ENCODE data around the gene NEK4. TPM values are rescaled to one million over a fixed set of nuclear protein-coding genes. Genes with fewer than 3 reads are reported as not detected.

Gene NEK4
- total and polyA plus RNA-seq, 10 of the 15 experiments (the other 5 are each of a cell fraction or from before 2014, with no cell fraction given) = 7.0 to 29.1 (median 16.4) TPM

DNA sequence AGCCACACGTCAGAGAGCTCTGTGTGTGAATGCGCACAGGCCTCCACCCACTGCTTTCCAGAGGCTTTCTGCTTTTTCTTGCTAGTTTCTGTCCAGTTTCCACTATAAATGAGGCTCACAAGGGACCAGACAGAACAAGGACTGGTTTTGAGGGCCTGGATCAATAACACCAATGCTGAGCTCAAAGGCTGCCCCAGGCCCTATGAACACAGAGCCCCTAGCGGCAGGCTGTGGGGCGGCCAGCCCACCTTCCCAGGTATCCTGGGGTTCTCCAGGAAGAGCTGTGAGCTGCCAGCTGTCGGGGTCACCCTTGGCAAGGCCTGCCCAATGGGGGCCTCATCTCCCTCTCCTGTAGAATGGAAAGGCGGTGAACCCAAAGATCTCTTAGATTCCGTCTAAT, 21.7 kb upstream of the NEK4 start:
- FAIRE-seq (no peak), ATAC-seq (no peak), DNase-seq (ENCODE audit: low read depth, low spot score) (no peak)
- intact Hi-C loops (cut with micrococcal nuclease; ENCODE audit: unreplicated experiment) (no loop called here), in situ Hi-C loops (cut with MboI) (no loop called here)
- Histone ChIP-seq H3K79me2 (ENCODE audit: control insufficient read depth, insufficient read depth, low read length) (no peaks in the 10 kb centered on the region), H3K36me3 (ENCODE audit: control insufficient read depth in 2 of 2, insufficient read depth in 2 of 2, low read length in 1 of 2) (no peaks in the 10 kb centered on the region), H3K4me1 (ENCODE audit: control insufficient read depth, insufficient read depth, low read length) (no peaks in the 10 kb centered on the region), H4K20me1 (ENCODE audit: control insufficient read depth, insufficient read depth) (no peaks in the 10 kb centered on the region), H3K27me3 (replicated peaks in 1 of 2; ENCODE audit: control insufficient read depth in 2 of 2, insufficient read depth in 2 of 2, low read length in 1 of 2) (no peaks in the 10 kb centered on the region; a peak in 1 of 4 replicates), H2AFZ (ENCODE audit: control insufficient read depth, low read depth, low read length) (no peak overlapping the region), H3K4me2 (ENCODE audit: control insufficient read depth, insufficient read depth) (no peak overlapping the region), H3K9me3 (replicated peaks; ENCODE audit: control insufficient read depth, insufficient read depth, low read length) (no peaks in the 10 kb centered on the region), H3K9ac (ENCODE audit: control insufficient read depth, insufficient read depth, low read length) (no peak overlapping the region), H3K27ac (ENCODE audit: control insufficient read depth, insufficient read depth) (no peak overlapping the region), H3K4me3 (no peak overlapping the region)
- POLR2A ChIA-PET = interaction anchor here (0.8 kb wide), 1 partner anchor 12 kb away, joined by 3 read pairs; no protein-coding TSS in a partner anchor
- 41% methylated on average over 7 of the region's 7 CpGs for WGBS (ENCODE audit: insufficient coverage, insufficient replicate concordance, low lambda C conversion rate, missing lambda C conversion rate)
- TF ChIP-seq ZNF622 (IDR thresholded peaks at IDR 0.05) = no peak
- TF ChIP-seq, protein P1, sequence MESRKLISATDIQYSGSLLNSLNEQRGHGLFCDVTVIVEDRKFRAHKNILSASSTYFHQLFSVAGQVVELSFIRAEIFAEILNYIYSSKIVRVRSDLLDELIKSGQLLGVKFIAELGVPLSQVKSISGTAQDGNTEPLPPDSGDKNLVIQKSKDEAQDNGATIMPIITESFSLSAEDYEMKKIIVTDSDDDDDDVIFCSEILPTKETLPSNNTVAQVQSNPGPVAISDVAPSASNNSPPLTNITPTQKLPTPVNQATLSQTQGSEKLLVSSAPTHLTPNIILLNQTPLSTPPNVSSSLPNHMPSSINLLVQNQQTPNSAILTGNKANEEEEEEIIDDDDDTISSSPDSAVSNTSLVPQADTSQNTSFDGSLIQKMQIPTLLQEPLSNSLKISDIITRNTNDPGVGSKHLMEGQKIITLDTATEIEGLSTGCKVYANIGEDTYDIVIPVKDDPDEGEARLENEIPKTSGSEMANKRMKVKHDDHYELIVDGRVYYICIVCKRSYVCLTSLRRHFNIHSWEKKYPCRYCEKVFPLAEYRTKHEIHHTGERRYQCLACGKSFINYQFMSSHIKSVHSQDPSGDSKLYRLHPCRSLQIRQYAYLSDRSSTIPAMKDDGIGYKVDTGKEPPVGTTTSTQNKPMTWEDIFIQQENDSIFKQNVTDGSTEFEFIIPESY (IDR thresholded peaks at IDR 0.05) = no peak
- no peak for TF ChIP-seq MYB (IDR thresholded peaks at IDR 0.05; ENCODE audit: borderline replicate concordance, low read depth, low read length)
- no peak for TF ChIP-seq CBFB (IDR thresholded peaks at IDR 0.05; ENCODE audit: low read depth)
- BruUV-seq (replicated peaks) = no TSS peak
- SMC1A ChIA-PET (ENCODE audit: uncharacterized antibody, unreplicated experiment) = interaction anchor here (1.1 kb wide), 1 partner anchor 134 kb away, joined by 3 read pairs; no protein-coding TSS in a partner anchor
- CTCF ChIA-PET = interaction anchor here (1.0 to 1.1 kb wide), 2 partner anchors 13 to 28 kb away, joined by 4 to 6 read pairs; no protein-coding TSS in a partner anchor
- RAD21 ChIA-PET (ENCODE audit: unreplicated experiment) = no interaction called here

DNA sequence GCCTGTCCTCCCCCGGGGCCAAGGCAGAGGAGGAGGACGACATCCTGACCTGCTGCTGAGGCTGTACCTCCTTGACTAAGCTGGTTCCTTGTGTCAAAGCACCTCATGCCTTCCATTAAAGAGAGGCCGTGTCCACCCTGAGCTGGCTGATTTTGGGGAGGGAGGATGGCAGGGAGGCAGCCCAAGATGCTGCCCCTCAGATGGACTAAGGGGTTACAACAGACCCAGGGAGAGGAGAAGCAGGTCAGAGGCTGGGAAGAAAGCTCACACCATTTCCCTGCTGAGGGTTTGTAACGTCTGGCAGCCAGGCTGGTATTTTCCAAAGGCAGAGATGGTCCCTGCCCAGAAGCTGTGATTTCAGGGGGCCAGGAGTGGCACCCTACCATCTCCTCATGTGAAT, 21.2 kb upstream of the NEK4 start:
- DNase-seq (ENCODE audit: low read depth, low spot score) (no peak), ATAC-seq (no peak), FAIRE-seq (no peak)
- intact Hi-C loops (cut with micrococcal nuclease; ENCODE audit: unreplicated experiment) = no loop called here
- Histone ChIP-seq H3K4me3 (no peak overlapping the region), H3K9me3 (replicated peaks; ENCODE audit: control insufficient read depth, insufficient read depth, low read length) (no peaks in the 10 kb centered on the region), H3K79me2 (ENCODE audit: control insufficient read depth, insufficient read depth, low read length) (no peaks in the 10 kb centered on the region), H3K27ac (ENCODE audit: control insufficient read depth, insufficient read depth) (no peak overlapping the region), H3K4me1 (ENCODE audit: control insufficient read depth, insufficient read depth, low read length) (no peaks in the 10 kb centered on the region), H3K27me3 (replicated peaks in 1 of 2; ENCODE audit: control insufficient read depth in 2 of 2, insufficient read depth in 2 of 2, low read length in 1 of 2) (no peaks in the 10 kb centered on the region; a peak in 1 of 4 replicates), H4K20me1 (ENCODE audit: control insufficient read depth, insufficient read depth) (no peaks in the 10 kb centered on the region), H3K36me3 (ENCODE audit: control insufficient read depth in 2 of 2, insufficient read depth in 2 of 2, low read length in 1 of 2) (no peaks in the 10 kb centered on the region), H3K9ac (ENCODE audit: control insufficient read depth, insufficient read depth, low read length) (no peak overlapping the region), H3K4me2 (ENCODE audit: control insufficient read depth, insufficient read depth) (no peak overlapping the region), H2AFZ (ENCODE audit: control insufficient read depth, low read depth, low read length) (no peak overlapping the region)
- ChIA-PET POLR2A (interaction anchor here (0.8 kb wide), 1 partner anchor 12 kb away, joined by 3 read pairs; no protein-coding TSS in a partner anchor), RAD21 (ENCODE audit: unreplicated experiment) (no interaction called here), CTCF (interaction anchor here (1.0 to 1.1 kb wide), 2 partner anchors 13 to 29 kb away, joined by 4 to 6 read pairs; no protein-coding TSS in a partner anchor), SMC1A (ENCODE audit: uncharacterized antibody, unreplicated experiment) (interaction anchor here (1.1 kb wide), 1 partner anchor 135 kb away, joined by 3 read pairs; no protein-coding TSS in a partner anchor)
- in situ Hi-C loops (cut with MboI) = no loop called here
- no TSS peak for BruUV-seq (replicated peaks)
- WGBS (ENCODE audit: insufficient coverage, insufficient replicate concordance, low lambda C conversion rate, missing lambda C conversion rate) = 19% methylated on average over 4 of the region's 4 CpGs
- TF ChIP-seq WRNIP1 (IDR thresholded peaks at IDR 0.05; ENCODE audit: borderline replicate concordance, low read depth, low read length) (no peak), GATAD2B (conservative IDR thresholded peaks at IDR 0.05; ENCODE audit: low read depth) (no peak), MEF2A (IDR thresholded peaks at IDR 0.05; ENCODE audit: insufficient read depth, low read depth, low read length) (no peak), SREBF2 (IDR thresholded peaks at IDR 0.05; ENCODE audit: low read length) (no peak)
- TF ChIP-seq, protein P2, sequence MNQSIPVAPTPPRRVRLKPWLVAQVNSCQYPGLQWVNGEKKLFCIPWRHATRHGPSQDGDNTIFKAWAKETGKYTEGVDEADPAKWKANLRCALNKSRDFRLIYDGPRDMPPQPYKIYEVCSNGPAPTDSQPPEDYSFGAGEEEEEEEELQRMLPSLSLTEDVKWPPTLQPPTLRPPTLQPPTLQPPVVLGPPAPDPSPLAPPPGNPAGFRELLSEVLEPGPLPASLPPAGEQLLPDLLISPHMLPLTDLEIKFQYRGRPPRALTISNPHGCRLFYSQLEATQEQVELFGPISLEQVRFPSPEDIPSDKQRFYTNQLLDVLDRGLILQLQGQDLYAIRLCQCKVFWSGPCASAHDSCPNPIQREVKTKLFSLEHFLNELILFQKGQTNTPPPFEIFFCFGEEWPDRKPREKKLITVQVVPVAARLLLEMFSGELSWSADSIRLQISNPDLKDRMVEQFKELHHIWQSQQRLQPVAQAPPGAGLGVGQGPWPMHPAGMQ (IDR thresholded peaks at IDR 0.05; ENCODE audit: borderline replicate concordance) = no peak
- TF ChIP-seq, protein P3, sequence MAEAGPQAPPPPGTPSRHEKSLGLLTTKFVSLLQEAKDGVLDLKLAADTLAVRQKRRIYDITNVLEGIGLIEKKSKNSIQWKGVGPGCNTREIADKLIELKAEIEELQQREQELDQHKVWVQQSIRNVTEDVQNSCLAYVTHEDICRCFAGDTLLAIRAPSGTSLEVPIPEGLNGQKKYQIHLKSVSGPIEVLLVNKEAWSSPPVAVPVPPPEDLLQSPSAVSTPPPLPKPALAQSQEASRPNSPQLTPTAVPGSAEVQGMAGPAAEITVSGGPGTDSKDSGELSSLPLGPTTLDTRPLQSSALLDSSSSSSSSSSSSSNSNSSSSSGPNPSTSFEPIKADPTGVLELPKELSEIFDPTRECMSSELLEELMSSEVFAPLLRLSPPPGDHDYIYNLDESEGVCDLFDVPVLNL (IDR thresholded peaks at IDR 0.05; ENCODE audit: low read depth, low read length) = no peak

Measured in GM12878 (cell line).